CD4-positive, alpha-beta T cell (primary cell): ENCODE results near the gene LCN12. TPM values are rescaled to one million over a fixed set of nuclear protein-coding genes. Genes with fewer than 3 reads are reported as not detected.

Experiments used
- ATAC-seq: fragments of 200-7000 bp; cut with Tn5 transposase; one replicate; pipeline ENCODE4 v1.10.0; 2022; ENCODE audit warnings: mild to moderate bottlenecking; ENCODE audit not compliant: poor library complexity
- CTCF ChIA-PET: fragments of 350-600 bp; sonication (Branson Sonifier 250); formaldehyde crosslinking; loops from one replicate; lab custom pipeline; 2021; ENCODE audit warnings: antibody characterized with exemption, inconsistent platforms; lab: Charles Lee
- POLR2A ChIA-PET: fragments of 350-600 bp; sonication (Branson Sonifier 250); formaldehyde crosslinking; loops from one replicate; lab custom pipeline; 2021; ENCODE audit warnings: antibody characterized with exemption, inconsistent platforms; lab: Charles Lee
- DNase-seq, 14 experiments: peaks; one replicate each; pipeline ENCODE4 v3.0.0-alpha.2; 2013 to 2020; ENCODE audit warnings: mixed read lengths in 2 of 14
- H3K27ac ChIP-seq, 2 donors: one replicate each; pipeline versions ENCODE4 v1.5.1 to v1.7.0; 2013; ENCODE audit warnings: low read length in 2 of 2, low read depth in 1 of 2, mild to moderate bottlenecking in 1 of 2
- H3K27me3 ChIP-seq, 2 experiments: 1 replicate in 1 of 2; 2 replicates in 1 of 2; pipeline versions ENCODE4 v1.6.1 to v1.7.0; 2013; ENCODE audit warnings: low read length in 2 of 2, control low read depth in 1 of 2, mild to moderate bottlenecking in 1 of 2, moderate library complexity in 1 of 2; ENCODE audit not compliant: insufficient read depth in 2 of 2, control insufficient read depth in 1 of 2
- H3K36me3 ChIP-seq: one replicate; pipeline ENCODE4 v1.6.1; 2013; ENCODE audit warnings: low read length, control low read depth; ENCODE audit not compliant: insufficient read depth
- H3K4me1 ChIP-seq: one replicate; pipeline ENCODE4 v1.6.1; 2013; ENCODE audit warnings: low read length, control low read depth; ENCODE audit not compliant: insufficient read depth
- H3K4me3 ChIP-seq: one replicate; pipeline ENCODE4 v1.5.1; 2013; ENCODE audit warnings: mild to moderate bottlenecking, low read length, moderate library complexity
- H3K9me3 ChIP-seq, 2 experiments: 1 replicate in 1 of 2; 2 replicates in 1 of 2; pipeline versions ENCODE4 v1.6.1 to v1.7.0; 2013; ENCODE audit warnings: low read length in 2 of 2, mild to moderate bottlenecking in 2 of 2, control low read depth in 1 of 2, moderate library complexity in 1 of 2; ENCODE audit not compliant: control insufficient read depth in 1 of 2, insufficient read depth in 1 of 2
- H3K27ac Mint-ChIP-seq: one replicate; pipeline ENCODE4 v1.8.0; 2020; ENCODE audit warnings: mixed read lengths
- H3K27me3 Mint-ChIP-seq: one replicate; pipeline ENCODE4 v1.8.0; 2021; ENCODE audit warnings: mixed read lengths
- H3K36me3 Mint-ChIP-seq: one replicate; pipeline ENCODE4 v1.8.0; 2021; ENCODE audit warnings: low read depth, mixed read lengths
- H3K4me1 Mint-ChIP-seq: one replicate; pipeline ENCODE4 v1.8.0; 2021; ENCODE audit warnings: low read depth, mixed read lengths
- H3K4me3 Mint-ChIP-seq: one replicate; pipeline ENCODE4 v1.8.0; 2020; ENCODE audit warnings: mild to moderate bottlenecking, mixed read lengths
- H3K9me3 Mint-ChIP-seq: one replicate; pipeline ENCODE4 v1.8.0; 2020; ENCODE audit warnings: mixed read lengths
- CTCF ChIP-seq: fragments of 200-600 bp; IDR thresholded peaks from one replicate; pipeline ENCODE4 v1.8.0; 2022; ENCODE audit warnings: antibody characterized with exemption, mild to moderate bottlenecking
- intact Hi-C, 2 experiments: fragments of 100-400 bp; cut with DNase I in 1 of 2; cut with micrococcal nuclease in 1 of 2; formaldehyde crosslinking; loops; one replicate each; pipeline versions ENCODE4 v1.15.1 to v1.9.0; 2023 to 2025; cut with DNase I, micrococcal nuclease
- total RNA-seq, 174 experiments: library from RNA in 2 of 174; stranded (reverse) in 2 of 174; gene quantifications; one replicate each; pipeline ENCODE4 v1.2.3 and lab custom pipeline; 2021 to 2026

Gene LCN12
- total RNA-seq, 2 experiments from 2014 or later: 1.3 to 1.5 TPM

GRCh38 chr9:136935651-136936050 lies 16.4 kb upstream of the LCN12 start:
- no peak overlapping the region for H3K27ac ChIP-seq
- H3K9me3 ChIP-seq: peaks cover 0 to 11% of the 10 kb centered on the region in 2 experiments
- Mint-ChIP-seq H3K9me3 (no peaks in the 10 kb centered on the region), H3K4me3 (no peak overlapping the region), H3K27me3 (no peaks in the 10 kb centered on the region), H3K4me1 (no peaks in the 10 kb centered on the region), H3K27ac (no peak overlapping the region), H3K36me3 (peaks cover 10% of the 10 kb centered on the region)
- H3K27me3 ChIP-seq: no peaks in the 10 kb centered on the region
- DNase-seq (no peak), ATAC-seq (no peak)
- intact Hi-C loops: no loop called here
- H3K4me1 ChIP-seq: no peaks in the 10 kb centered on the region
- peaks cover 9% of the 10 kb centered on the region for H3K36me3 ChIP-seq
- ChIA-PET POLR2A (no interaction called here), CTCF (no interaction called here)
- TF ChIP-seq CTCF: no peak
- no peak overlapping the region for H3K4me3 ChIP-seq

- ATAC-seq (no peak), DNase-seq (no peak)
- Histone ChIP-seq H3K9me3 (peaks cover 0 to 11% of the 10 kb centered on the region in 2 experiments), H3K4me3 (no peak overlapping the region), H3K36me3 (peaks cover 19% of the 10 kb centered on the region), H3K4me1 (no peaks in the 10 kb centered on the region), H3K27me3 (no peaks in the 10 kb centered on the region), H3K27ac (no peak overlapping the region)
- CTCF ChIA-PET: no interaction called here
- Mint-ChIP-seq H3K9me3 (no peaks in the 10 kb centered on the region), H3K4me3 (no peak overlapping the region), H3K36me3 (peaks cover 16% of the 10 kb centered on the region), H3K27ac (no peak overlapping the region), H3K4me1 (no peaks in the 10 kb centered on the region), H3K27me3 (no peaks in the 10 kb centered on the region)
- no peak for TF ChIP-seq CTCF
- intact Hi-C loops: no loop called here
- POLR2A ChIA-PET: interaction anchor here (0.6 kb wide), 1 partner anchor 94 kb away, joined by 4 read pairs; the partner anchor contains the start of gene AJM1
These were observed 15.4 kb upstream of the LCN12 start for GRCh38 chr9:136936645-136937170.

GRCh38 chr9:136937186-136938001 lies 14.7 kb upstream of the LCN12 start:
- no peak for ATAC-seq
- H3K4me1 ChIP-seq: peaks cover 4% of the 10 kb centered on the region
- Mint-ChIP-seq H3K4me1 (no peaks in the 10 kb centered on the region), H3K9me3 (no peaks in the 10 kb centered on the region), H3K4me3 (no peak overlapping the region), H3K27ac (no peak overlapping the region), H3K36me3 (peaks cover 20% of the 10 kb centered on the region), H3K27me3 (no peaks in the 10 kb centered on the region)
- POLR2A ChIA-PET: interaction anchor here (0.8 to 1.0 kb wide), 2 partner anchors 55 to 95 kb away, joined by 3 read pairs; partner anchors contain the start of gene AJM1
- TF ChIP-seq CTCF: no peak
- DNase-seq: no peak
- H3K36me3 ChIP-seq: peaks cover 25% of the 10 kb centered on the region
- H3K27me3 ChIP-seq: no peaks in the 10 kb centered on the region
- CTCF ChIA-PET: no interaction called here
- H3K4me3 ChIP-seq: no peak overlapping the region
- peaks cover 0 to 11% of the 10 kb centered on the region in 2 experiments for H3K9me3 ChIP-seq
- H3K27ac ChIP-seq: no peak overlapping the region
- intact Hi-C loops: no loop called here
